Large intestine (tissue), 3 donors: ENCODE measurements around the gene KLHL41. TPM values are rescaled to one million over a fixed set of nuclear protein-coding genes. Genes with fewer than 3 reads are reported as not detected.

Experiments
- DNase-seq, 2 donors: peaks; one replicate each; pipeline versions ENCODE4 v3.0.0 to v3.0.0-alpha.2; 2013
- H3K27ac ChIP-seq: one replicate; pipeline ENCODE4 v1.5.1; 2013; ENCODE audit warnings: low read length
- H3K27me3 ChIP-seq: 2 replicates; pipeline ENCODE4 v1.6.1; 2013; ENCODE audit warnings: low read length; ENCODE audit not compliant: control insufficient read depth, insufficient read depth
- H3K36me3 ChIP-seq: 2 replicates; pipeline ENCODE4 v1.6.1; 2013; ENCODE audit warnings: low read length; ENCODE audit not compliant: control insufficient read depth, insufficient read depth
- H3K4me1 ChIP-seq: one replicate; pipeline ENCODE4 v1.6.1; 2013; ENCODE audit warnings: low read length; ENCODE audit not compliant: control insufficient read depth, insufficient read depth
- H3K4me3 ChIP-seq: one replicate; pipeline ENCODE4 v1.5.1; 2013; ENCODE audit warnings: low read length
- H3K9me3 ChIP-seq: one replicate; pipeline ENCODE4 v1.6.1; 2013; ENCODE audit warnings: mild to moderate bottlenecking, low read depth, low read length, moderate library complexity; ENCODE audit not compliant: control insufficient read depth
- WGBS: methylation state at CpG from one replicate; pipeline ENCODE4 v1.1.5; 2013; ENCODE audit warnings: low lambda C conversion rate; ENCODE audit not compliant: insufficient coverage; 5-methylcytosine and 5-hydroxymethylcytosine counted together
- polyA plus RNA-seq: library from polyadenylated mRNA; unstranded; fragments of 120-200 nt; gene quantifications from one replicate; pipeline ENCODE4 v1.2.1, GENCODE V29; 2013

The KLHL41 gene
- polyA plus RNA-seq, 1 donor, result 5.1 TPM

GRCh38 chr2:169478745-169479256, 30.7 kb upstream of the KLHL41 start:
- Histone ChIP-seq H3K36me3 (peaks cover 6% of the 10 kb centered on the region), H3K4me1 (no peaks in the 10 kb centered on the region), H3K4me3 (peak overlapping the region; percentile 63), H3K27ac (peak overlapping the region; percentile 39), H3K9me3 (no peaks in the 10 kb centered on the region), H3K27me3 (no peaks in the 10 kb centered on the region)
- whole genome bisulfite sequencing, result no CpG with 5 or more reads among the region's 14 CpGs
- DNase-seq, result no peak

- Histone ChIP-seq H3K4me3 (peak within 1 kb of the TSS; percentile 63), H3K36me3 (peaks cover 6% of the 10 kb centered on the region), H3K9me3 (no peaks in the 10 kb centered on the region), H3K27ac (peak within 1 kb of the TSS; percentile 39), H3K4me1 (no peaks in the 10 kb centered on the region), H3K27me3 (no peaks in the 10 kb centered on the region)
- peak; percentile 63 to 84 for DNase-seq
- no CpG with 5 or more reads among the region's 71 CpGs for WGBS
Measured at GRCh38 chr2:169479257-169480078, 30.0 kb upstream of the KLHL41 start, which contains the start of gene BBS5. Gene BBS5 (plus strand): TSS chr2:169479494. CDS start chr2:169479554, 60 bp downstream.

GRCh38 chr2:169480079-169480465, 29.4 kb upstream of the KLHL41 start:
- H3K27me3 ChIP-seq, result no peaks in the 10 kb centered on the region
- H3K4me3 ChIP-seq, result peak overlapping the region; percentile 63
- H3K9me3 ChIP-seq, result no peaks in the 10 kb centered on the region
- H3K36me3 ChIP-seq, result peaks cover 9% of the 10 kb centered on the region
- H3K27ac ChIP-seq, result no peak overlapping the region
- no peaks in the 10 kb centered on the region for H3K4me1 ChIP-seq
- WGBS, result 30% methylated on average over 3 of the region's 9 CpGs
- no peak for DNase-seq

GRCh38 chr2:169485650-169486138, 23.8 kb upstream of the KLHL41 start:
- Histone ChIP-seq H3K4me3 (no peak overlapping the region), H3K27me3 (no peaks in the 10 kb centered on the region), H3K27ac (no peak overlapping the region), H3K9me3 (no peaks in the 10 kb centered on the region), H3K4me1 (no peaks in the 10 kb centered on the region), H3K36me3 (peaks cover 15% of the 10 kb centered on the region)
- 67% methylated on average over 1 of the region's 1 CpG for WGBS
- no peak for DNase-seq

- H3K9me3 ChIP-seq, result no peaks in the 10 kb centered on the region
- no peaks in the 10 kb centered on the region for H3K27me3 ChIP-seq
- H3K4me3 ChIP-seq, result no peak overlapping the region
- peaks cover 15% of the 10 kb centered on the region for H3K36me3 ChIP-seq
- no peak overlapping the region for H3K27ac ChIP-seq
- no peaks in the 10 kb centered on the region for H3K4me1 ChIP-seq
- no peak for DNase-seq
Measured at GRCh38 chr2:169486487-169486886, 23.0 kb upstream of the KLHL41 start.

- Histone ChIP-seq H3K4me3 (no peak overlapping the region), H3K36me3 (peaks cover 4% of the 10 kb centered on the region), H3K27me3 (no peaks in the 10 kb centered on the region), H3K27ac (no peak overlapping the region), H3K9me3 (no peaks in the 10 kb centered on the region), H3K4me1 (no peaks in the 10 kb centered on the region)
- DNase-seq, result no peak
Measured at GRCh38 chr2:169490834-169491233, 18.7 kb upstream of the KLHL41 start.

- Histone ChIP-seq H3K9me3 (no peaks in the 10 kb centered on the region), H3K36me3 (peaks cover 2% of the 10 kb centered on the region), H3K27ac (no peak overlapping the region), H3K4me1 (no peaks in the 10 kb centered on the region), H3K4me3 (no peak overlapping the region), H3K27me3 (no peaks in the 10 kb centered on the region)
- DNase-seq, result no peak
Measured at GRCh38 chr2:169491378-169491777, 18.1 kb upstream of the KLHL41 start.

- H3K4me1 ChIP-seq, result no peaks in the 10 kb centered on the region
- H3K9me3 ChIP-seq, result no peaks in the 10 kb centered on the region
- no peaks in the 10 kb centered on the region for H3K27me3 ChIP-seq
- DNase-seq, result peak in 1 of 2 donors; percentile 44
- WGBS, result no CpG with 5 or more reads among the region's 2 CpGs
- H3K27ac ChIP-seq, result no peak overlapping the region
- H3K36me3 ChIP-seq, result peaks cover 2% of the 10 kb centered on the region
- no peak overlapping the region for H3K4me3 ChIP-seq
Measured at GRCh38 chr2:169493360-169493759, 16.1 kb upstream of the KLHL41 start.

GRCh38 chr2:169495310-169495928, 14.1 kb upstream of the KLHL41 start:
- H3K4me1 ChIP-seq, result no peaks in the 10 kb centered on the region
- DNase-seq, result no peak
- 100% methylated on average over 1 of the region's 5 CpGs for WGBS
- H3K27me3 ChIP-seq, result no peaks in the 10 kb centered on the region
- no peaks in the 10 kb centered on the region for H3K9me3 ChIP-seq
- peaks cover 10% of the 10 kb centered on the region for H3K36me3 ChIP-seq
- H3K27ac ChIP-seq, result no peak overlapping the region
- no peak overlapping the region for H3K4me3 ChIP-seq

- no peak for DNase-seq
- H3K9me3 ChIP-seq, result peaks cover 12% of the 10 kb centered on the region
- no peak overlapping the region for H3K4me3 ChIP-seq
- no peak overlapping the region for H3K27ac ChIP-seq
- H3K36me3 ChIP-seq, result peaks cover 6% of the 10 kb centered on the region
- H3K4me1 ChIP-seq, result no peaks in the 10 kb centered on the region
- WGBS, result no CpG with 5 or more reads among the region's 19 CpGs
- H3K27me3 ChIP-seq, result no peaks in the 10 kb centered on the region
Measured at GRCh38 chr2:169504651-169505050, 4.9 kb upstream of the KLHL41 start.
